ENCODE results near the gene ZNF689.
"Not testable (repeated sequence)": the region's sequence is repeated elsewhere in the genome, so short reads cannot be mapped to it uniquely, and the experiment has no call there.

ZNF689 gene

DNA sequence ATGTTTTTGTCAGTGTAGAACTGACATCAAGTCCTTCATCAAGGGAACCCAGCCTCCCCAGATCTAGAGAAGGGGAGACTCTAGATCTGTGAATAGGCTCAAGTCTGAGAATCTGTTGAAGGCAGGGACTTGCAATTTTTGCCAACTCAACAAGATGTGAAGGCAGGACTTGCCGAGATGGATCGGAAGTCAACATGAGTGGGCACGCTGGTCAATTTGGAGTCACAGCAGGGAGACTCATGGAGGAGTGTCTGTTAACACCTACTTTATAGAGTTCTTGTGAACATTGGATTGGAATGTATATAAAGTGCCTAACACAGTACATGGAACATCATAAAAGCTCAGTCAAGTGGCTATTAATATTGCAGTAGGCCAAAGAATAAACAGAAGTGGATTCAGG lies 10.0 kb downstream of the ZNF689 start:
- no peak for DNase-seq (ENCODE audit: low spot score)

DNA sequence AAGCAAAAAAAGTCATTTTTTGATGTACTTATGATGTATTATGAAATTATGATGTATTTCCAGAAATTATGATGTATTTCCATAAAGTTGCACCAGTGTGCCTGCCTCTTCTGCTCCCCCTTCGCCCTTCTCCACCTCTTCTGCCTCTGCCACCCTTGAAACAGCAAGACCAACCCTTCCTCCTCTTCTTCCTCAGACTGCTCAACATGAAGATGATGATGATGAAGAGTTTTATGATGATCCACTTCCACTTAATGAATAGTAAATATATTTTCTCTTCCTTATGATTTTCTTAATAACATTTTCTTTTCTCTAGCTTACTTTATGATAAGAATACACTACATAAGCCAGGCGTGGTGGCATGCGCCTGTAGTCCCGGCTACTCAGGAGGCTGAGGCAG lies 17.3 kb downstream of the ZNF689 start:
- DNase-seq (ENCODE audit: low spot score) = no peak

DNA sequence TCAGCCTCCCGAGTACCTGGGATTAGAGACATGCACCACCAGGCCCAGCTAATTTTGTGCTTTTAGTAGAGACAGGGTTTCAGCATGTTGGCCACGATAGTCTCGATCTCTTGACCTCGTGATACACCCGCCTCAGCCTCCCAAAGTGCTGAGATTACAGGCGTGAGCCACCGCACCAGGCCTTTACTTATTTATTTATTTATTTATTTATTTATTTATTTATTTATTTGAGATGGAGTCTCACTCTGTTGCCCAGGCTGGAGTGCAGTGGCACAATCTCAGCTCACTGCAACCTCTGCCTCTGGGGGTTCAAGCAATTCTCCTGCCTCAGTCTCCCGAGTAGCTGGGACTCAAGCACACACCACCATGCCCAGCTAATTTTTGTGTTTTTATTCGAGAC lies 19.3 kb downstream of the ZNF689 start:
- not testable (repeated sequence) for DNase-seq (ENCODE audit: low spot score)

DNA sequence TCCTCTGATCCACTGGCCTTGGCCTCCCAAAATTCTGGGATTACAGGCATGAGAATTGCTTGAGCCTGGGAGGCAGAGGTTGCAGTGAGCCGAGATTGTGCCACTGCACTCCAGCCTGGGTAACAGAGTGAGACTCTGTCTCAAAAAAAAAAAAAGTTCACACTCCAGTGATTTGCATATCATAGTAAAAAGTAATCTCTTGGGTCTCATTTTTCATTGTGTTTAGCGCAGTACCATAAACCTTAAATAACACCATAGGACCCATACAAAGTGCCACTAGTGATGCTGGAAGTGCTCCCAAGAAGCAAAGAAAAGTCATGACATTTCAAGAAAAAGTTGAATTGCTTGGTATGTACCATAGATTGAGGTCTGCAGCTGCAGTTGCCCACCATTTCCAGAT lies 20.6 kb downstream of the ZNF689 start:
- DNase-seq (ENCODE audit: low spot score) = not testable (repeated sequence)

DNA sequence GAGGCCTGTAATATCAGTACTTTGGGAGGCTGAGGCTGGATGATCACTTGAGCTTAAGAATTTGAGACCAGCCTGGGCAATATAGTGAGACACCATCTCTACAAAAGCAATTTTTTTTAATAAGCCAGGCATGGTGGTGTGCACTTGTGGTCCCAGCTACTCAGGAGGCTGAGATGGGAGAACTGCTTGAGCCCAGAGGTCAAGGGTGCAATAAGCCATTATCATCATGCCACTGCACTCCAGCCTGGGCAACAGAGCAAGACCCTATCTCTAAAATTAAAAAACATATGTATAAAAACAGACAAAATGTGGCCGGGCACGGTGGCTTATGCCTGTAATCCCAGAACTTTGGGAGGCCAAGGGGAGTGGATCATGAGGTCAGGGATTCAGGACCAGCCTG lies 21.5 kb downstream of the ZNF689 start:
- no peak for DNase-seq (ENCODE audit: low spot score)

DNA sequence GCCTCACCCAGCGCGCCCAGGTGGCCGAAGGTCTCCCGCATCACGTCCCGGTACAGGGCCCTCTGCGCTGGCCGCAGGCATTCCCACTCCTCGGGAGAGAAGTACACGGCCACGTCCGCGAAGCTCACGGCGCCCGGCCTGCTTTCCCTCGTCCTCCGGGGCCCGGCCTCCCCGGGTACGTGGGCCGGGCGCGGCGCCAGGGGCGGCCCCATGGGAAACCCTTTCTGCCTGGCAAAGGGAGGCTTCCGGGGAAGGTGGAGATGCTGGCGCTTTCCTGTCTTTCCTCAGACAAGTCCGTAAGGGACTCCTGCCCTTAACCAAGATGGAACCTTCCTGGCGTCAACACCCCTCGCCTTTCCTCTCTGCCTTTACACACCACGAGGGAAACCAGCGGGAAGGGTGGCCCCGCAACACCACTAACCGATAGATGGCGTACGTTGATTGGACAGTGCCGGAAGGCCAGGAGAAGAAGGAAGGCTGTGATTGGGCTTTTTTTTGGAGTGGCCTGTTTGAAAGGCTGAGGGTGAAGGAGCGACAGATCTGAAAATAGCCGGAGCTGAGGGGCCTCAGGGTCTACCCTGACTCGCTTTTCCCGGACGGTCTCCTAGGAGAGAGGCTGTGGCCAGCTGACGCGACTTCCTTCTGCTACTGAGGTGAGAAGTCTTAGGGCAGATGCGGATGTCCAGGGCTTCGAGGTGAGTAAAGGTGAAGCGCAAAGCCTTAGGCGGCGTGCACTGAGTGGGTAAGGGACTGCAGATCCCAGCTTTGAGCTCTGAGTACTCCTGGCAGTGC lies 24.6 kb downstream of the ZNF689 start, which contains the start of gene ZNF785:
Gene ZNF785, minus strand, starts transcription at position 298 of the 792 bp plus-strand sequence. Its CDS starts 86 bp downstream, at position 212.
- peak; percentile 99 for DNase-seq (ENCODE audit: low spot score)

DNA sequence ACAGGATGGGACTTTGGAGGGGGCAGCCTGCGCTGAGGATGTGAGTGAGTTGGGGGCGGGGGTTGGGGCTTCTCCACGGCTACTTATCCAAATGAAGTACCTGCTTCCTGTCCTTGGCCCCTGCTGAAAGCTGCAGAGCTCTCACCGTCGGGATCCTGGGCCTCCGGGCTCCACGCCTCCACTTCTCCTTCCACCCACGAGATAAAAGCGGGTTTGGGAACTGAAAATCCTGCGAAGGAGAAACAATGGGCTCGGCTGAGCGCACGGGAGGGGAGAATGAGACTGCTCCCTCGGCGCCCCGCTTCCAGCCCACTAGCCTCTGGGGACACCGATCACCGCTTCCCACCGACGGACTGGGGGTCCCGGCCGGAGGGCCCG lies 25.2 kb downstream of the ZNF689 start:
- DNase-seq (ENCODE audit: low spot score) = peak; percentile 34

DNA sequence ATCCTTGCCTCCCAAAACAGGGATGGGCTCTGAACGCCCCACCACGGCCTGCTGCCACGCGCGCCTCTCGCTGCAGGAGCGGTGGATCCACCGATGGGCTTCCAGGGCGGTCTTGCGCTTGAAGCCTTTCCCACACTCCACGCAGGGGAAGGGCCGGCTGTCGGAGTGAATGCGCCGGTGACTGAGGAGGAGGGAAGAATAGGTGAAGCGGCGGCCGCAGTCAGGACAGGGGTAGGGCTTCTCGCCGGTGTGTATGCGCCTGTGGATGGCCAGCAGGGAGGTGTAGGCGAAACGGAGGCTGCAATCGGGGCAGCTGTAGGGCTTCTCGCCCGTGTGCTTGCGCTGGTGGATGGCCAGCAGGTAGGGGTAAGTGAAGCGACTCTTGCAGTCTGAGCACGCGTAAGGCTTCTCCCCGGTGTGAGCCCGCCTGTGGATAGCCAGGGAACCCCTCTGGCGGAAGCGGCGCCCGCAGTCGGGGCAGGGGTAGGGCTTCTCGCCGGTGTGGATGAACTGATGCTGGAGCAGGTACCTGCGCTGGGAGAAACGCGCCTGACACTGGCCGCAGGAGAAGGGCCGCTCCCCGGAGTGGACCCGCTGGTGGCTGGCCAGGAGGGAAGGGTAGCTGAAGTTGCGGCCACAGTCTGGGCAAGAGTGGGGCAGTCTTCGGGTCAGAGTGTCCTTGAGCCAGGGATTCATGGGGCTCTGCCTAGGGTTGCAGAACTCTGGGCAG lies 27.4 kb downstream of the ZNF689 start:
- DNase-seq (ENCODE audit: low spot score) = no peak

DNA sequence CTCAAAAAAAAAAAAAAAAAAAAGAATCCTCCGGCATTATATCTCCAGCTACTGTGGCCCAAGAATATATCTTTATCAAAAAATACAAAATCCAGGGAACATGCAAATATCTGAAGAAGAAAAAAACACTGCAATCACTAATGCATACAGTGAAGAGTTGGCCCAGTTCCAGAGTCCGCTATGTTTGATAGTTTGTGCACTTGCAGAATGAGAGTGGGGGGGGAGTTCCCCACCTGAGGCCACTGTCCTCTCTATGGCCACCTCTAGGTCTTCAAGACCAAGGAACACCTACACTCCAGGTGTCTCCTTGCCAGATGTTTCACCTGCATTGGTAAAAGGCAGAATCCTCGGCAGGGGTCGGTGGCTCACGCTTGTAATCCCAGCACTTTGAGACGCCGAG lies 28.7 kb downstream of the ZNF689 start:
- DNase-seq (ENCODE audit: low spot score) = no peak

DNA sequence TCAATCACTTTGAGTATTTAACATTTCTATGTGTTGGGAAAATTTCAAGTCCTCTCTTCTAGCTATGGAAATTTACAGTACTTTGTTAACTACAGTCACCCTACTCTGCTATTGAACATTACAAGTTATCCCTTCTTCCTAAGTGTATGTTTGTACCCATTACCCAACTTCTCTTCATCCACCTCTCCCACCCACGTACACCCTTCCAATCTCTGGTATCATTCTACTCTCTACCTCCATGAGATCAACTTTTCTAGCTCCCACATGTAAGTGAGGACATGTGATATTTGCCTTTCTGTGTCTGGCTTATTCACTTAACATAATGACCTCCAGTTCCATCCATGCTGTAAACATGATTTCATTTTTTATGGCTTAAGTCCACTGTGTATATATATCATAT lies 35.5 kb downstream of the ZNF689 start:
- DNase-seq (ENCODE audit: low spot score) = no peak

DNA sequence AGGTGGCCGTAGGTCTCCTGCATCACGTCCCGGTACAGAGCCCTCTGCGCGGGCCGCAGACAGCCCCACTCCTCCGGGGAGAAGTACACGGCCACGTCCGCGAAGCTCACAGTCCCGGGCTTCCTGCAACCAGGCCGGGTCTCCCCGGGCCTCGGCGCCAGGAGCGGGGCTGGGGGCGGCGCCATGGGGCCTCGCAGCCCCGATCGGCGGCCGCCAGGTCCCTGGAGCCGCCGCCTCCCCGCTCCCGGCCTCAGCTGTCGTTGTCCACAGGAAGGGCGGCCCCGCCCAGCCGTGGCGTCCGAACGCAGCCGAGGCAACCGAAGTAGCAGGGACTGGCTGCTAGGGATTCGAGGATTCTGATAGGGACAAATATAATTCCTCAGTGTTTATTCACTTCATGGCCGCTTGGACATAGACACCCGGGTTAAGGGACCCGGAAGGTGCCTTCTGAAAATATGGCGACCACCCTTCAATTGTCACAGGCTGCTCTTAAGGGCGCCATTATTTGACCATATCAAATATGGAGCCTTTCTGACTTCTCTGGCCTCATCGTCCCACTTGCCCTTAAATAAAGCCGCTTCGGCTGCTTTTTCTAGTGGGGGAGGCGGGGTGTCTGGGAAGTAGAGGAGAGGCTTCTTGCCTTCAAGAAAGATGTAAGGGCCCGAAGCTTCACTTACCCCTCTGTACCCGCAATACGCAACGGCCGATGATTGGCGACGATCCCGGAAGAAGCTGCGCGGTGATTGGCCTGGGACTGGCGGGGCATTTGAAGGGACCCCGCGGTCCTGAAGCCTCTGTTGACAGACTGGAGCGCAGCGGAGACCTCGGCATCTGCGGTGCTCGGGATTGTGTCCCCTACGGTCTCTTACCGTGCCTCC lies 38.5 kb downstream of the ZNF689 start, which contains the start of gene ZNF688:
Gene ZNF688, minus strand, starts transcription at position 270 of the 878 bp plus-strand sequence. Its CDS starts 85 bp downstream, at position 185.
- peak; percentile 98 for DNase-seq (ENCODE audit: low spot score)

DNA sequence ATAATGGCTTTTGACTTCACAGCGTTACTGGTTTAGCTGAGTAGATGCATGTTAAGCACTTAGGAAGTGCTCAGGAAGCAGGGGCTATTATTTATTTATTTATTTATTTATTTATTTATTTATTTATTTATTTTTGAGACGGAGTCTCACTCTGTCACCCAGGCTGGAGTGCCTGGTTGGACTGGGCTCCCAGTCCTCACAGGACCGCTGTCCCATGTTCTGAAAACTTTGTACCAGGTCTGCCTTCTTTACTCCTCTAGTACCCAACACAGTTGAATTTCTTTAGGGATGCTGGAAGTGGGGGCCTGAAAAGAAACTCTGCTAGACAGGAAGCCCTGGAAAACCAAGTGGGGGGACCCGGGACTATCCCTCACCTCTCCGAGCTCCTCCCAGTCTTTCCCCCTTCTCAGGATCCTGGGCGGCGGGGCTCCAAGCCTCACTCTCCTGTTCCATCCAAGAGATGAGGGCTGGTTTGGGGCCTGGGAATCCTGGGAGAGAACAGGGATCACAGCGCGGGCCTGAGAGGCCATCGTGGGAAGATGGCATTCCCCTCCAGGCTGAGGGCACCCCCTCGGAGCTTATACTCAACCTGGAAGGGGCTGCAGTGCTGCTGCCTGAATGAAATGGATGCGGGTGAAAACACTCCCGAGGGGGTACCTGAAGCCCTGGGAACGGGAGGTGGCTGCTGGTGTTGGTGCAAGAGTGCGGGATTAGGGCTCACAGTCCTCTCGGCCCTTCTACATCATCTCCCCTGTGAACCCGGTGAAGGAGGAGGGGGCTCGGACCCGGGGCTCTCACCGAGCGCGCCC lies 39.3 kb downstream of the ZNF689 start:
- peak; percentile 29 for DNase-seq (ENCODE audit: low spot score)

DNA sequence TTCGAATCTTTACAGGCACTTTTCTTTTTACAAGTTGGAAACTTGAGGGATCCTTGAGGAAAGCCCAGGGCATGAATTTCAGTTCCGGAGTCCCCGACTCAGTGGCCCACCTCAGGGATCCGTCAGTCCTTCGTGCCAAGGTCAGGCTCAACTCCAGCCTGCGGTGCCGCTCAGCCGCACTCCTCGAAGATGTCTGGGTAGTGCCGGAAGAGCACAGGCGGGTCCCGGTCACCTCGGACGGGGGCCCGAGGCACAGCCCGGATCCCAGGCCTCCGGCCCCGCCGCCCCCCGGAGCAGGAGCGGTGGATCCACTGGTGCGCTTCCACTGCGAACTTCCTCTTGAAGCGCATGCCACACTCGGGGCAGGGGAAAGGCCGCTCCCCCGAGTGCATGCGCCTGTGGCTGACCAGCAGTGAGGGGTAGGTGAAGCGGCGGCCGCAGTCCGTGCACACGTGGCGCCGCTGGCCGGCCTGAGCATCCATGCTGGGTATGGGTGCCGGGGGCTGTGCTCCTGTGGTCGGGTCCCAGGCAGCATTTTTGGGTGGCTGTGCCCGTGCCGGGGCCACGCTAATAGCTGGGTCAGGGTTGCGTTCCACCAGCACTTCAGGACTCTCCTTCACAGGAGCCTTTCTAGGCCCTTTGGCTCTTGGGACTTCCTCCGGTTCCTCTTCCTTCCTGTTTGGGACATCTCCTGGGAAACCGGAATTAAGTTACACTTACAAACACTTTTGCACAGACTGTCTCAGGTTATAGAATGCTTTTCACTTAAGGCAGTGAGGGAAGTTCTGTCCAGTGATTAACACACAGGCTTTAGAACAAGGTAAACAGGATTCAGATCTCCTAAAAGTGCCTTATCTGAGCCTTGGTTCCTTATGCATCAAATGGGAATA lies 40.2 kb downstream of the ZNF689 start:
- no peak for DNase-seq (ENCODE audit: low spot score)

DNA sequence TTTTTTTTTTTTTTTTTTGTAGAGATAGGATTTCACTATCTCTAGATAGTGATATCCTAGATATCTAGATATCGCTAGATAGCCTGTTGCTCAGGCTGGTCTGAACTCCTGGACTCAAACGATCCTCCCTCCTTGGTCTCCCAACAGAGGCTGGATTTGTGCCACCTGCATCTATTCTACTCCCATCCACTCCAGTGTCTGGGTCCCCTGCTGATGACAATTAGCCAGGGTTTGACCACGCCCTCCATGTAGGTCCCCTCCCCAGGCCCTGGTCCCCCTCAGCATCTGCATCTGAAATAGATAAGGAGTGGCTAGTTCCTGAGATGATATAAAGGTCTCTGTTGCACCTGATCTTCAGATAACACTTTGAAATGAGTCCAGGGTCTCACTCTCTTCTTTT lies 40.9 kb downstream of the ZNF689 start:
- no peak for DNase-seq (ENCODE audit: low spot score)

DNA sequence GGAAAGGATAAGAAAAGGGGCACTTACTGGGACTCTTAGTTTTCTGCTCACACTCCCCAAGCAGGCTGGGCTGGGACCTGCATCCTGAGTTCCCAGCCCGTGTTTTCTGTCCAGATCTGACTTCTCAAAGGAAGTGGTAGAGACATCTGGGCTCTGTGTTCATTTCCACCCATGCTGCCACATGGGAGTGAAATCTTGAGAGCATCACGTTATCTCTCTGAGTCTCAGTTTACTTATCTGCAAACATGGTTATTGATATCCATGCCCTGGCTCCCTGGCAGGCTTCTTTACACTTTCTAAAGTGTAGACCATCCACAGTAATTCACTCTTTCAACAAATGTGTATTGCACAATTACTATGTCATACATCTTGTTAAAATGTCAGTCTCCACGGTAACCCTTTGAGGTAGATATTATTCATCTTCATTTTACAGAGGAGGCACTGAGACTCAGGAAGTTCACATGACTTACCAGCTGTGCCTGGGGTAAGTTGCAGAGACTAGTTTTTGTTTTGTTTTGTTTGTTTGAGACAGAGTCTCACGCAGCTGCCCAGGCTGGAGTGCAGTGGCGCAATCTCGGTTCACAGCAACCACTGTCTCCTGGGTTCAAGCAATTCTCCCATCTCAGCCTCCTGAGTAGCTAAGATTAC lies 42.1 kb downstream of the ZNF689 start:
- DNase-seq (ENCODE audit: low spot score) = peak; percentile 82

DNA sequence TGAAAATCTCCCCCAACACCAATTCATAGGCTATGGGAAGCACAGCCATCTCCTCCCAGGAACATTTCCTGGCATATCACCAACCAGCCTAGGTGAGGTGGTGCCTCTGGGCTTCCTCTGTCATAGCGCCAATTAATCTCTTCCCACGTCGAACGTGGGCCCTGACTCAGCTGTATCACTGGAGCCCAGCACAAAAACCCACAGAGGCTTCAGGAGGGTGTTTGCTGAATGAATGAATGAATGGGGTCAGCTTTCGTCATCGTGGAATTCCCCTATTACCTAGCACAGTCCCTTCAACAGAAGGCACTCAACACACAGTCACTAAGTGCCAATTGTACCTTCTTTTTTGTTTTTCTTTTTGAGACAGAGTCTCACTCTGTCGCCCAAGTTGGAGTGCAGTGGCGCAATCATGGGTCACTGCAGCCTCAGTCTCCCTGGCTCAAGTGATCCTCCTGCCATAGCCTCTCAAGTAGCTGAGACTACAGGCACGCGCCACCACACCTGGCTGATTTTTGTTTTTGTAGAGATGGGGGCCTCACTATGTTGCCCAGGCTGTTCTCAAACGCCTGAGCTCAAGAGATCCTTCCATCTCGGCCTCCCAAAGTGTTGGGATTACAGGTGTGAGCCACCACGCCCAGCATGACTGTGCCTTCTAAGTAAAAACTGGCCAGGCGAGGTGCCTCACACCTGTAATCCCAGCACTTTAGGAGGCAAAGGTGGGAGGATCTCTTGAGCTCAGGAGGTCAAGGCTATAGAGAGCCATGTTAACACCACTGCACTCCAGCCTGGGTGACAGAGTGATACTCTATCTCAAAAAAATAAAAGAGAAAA lies 42.8 kb downstream of the ZNF689 start:
- DNase-seq (ENCODE audit: low spot score) = peak; percentile 83

DNA sequence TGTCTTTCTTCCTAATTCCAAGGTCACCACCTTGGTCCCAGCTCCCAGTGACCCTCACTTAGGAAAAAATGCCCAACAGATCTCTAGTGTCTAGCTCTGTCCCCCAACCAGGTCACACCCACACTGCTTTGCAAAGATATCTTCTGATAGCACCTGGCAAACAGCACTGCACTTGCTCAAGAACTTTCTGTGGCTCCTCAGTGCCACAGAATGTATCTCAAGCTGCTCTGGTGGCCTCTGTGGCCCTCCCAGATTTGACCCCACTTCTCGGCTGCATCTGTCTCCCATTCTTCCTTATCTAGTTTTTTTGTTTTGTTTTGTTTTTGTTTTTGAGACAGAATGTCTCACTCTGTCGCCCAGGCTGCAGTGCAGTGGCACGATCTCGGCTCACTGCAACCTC lies 43.7 kb downstream of the ZNF689 start:
- DNase-seq (ENCODE audit: low spot score) = no peak

DNA sequence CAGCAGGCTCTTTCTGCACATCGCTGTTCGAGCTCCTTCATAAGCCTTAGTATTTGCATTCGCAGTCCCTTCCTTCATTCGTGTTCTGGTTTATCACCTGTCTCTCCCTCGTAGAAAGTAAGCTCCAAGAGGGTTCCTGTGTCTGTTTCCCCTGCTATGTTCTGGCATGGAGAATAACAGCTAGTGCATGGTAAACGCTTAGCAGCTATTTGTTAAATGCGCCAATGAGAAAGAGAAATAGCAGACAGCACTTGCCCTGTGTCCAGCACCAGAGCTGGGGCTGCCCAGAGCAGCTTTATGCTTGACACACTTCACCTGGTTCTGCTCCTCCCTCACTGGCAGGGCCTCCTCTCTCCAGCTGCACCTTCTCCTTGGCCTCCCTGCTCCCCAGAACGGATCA lies 44.2 kb downstream of the ZNF689 start:
- no peak for DNase-seq (ENCODE audit: low spot score)

DNA sequence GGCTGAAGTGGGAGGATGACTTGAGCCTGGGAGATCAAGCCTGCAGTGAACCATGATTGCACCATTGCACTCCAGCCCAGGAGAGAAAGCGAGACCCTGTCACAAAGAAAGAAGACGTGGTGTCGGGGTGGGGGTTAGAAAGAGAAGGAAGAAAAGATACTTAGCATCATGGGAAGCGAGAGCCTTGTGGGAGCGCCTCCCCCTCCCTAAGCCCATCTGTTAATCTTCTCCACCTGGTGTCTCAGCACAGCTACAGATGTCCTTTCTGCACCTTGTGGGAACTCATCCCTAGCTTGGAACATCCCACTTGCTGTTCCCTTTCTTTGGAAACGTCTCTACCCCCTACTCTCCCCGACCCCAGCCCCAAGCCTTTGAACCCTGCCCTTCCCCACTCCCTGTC lies 44.7 kb downstream of the ZNF689 start:
- DNase-seq (ENCODE audit: low spot score) = no peak
